HG02973 (cell line): ENCODE results near the gene BTLA.
"Not testable (repeated sequence)": the region's sequence is repeated elsewhere in the genome, so short reads cannot be mapped to it uniquely, and the experiment has no call there.

ENCODE experiments used
- ATAC-seq: cut with Tn5 transposase; IDR thresholded peaks from one replicate; pipeline ENCODE4 v1.9.1; 2021; ENCODE audit warnings: moderate library complexity; ENCODE audit not compliant: unreplicated experiment

Gene BTLA, protein sequence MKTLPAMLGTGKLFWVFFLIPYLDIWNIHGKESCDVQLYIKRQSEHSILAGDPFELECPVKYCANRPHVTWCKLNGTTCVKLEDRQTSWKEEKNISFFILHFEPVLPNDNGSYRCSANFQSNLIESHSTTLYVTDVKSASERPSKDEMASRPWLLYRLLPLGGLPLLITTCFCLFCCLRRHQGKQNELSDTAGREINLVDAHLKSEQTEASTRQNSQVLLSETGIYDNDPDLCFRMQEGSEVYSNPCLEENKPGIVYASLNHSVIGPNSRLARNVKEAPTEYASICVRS

DNA sequence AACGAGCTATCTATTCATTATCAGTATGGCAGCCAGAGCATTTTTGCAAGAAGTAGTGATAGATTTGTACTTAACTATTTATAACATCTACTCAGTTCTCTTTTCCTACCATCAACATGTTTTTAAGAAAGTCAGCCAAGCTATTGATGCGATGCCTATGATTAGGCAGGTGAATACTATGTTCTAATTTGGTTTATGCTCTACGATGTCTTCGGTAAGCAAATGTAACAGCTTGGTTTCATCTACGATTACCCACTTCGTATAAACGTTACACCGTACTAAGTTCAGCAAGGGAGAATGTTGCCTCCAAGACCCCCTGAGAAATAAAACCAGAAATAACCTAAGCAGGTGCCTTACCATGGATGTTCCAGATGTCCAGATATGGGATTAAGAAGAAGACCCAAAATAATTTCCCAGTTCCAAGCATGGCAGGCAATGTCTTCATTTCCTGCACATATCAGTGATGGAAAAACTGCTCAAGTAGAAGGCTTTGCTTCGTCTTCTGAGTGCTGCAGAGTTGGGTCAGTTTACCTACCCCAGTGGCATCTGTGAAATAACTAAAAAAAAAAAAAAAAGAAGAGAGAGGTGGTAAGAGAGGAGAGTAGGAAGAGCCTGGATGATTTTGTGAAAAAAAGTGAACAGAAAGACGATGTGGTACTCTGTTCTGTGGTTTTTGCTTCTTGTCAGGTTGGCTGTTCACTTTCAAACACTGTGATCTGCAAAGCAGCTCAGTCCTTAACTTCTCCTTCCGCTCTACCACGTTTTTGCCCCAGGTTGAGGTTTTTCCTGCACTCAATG is at the start of gene BTLA:
Gene BTLA (minus strand): TSS at position 559 of the 798 bp plus-strand sequence. CDS start 114 bp downstream, at position 445.
- peak; percentile 45 for ATAC-seq

DNA sequence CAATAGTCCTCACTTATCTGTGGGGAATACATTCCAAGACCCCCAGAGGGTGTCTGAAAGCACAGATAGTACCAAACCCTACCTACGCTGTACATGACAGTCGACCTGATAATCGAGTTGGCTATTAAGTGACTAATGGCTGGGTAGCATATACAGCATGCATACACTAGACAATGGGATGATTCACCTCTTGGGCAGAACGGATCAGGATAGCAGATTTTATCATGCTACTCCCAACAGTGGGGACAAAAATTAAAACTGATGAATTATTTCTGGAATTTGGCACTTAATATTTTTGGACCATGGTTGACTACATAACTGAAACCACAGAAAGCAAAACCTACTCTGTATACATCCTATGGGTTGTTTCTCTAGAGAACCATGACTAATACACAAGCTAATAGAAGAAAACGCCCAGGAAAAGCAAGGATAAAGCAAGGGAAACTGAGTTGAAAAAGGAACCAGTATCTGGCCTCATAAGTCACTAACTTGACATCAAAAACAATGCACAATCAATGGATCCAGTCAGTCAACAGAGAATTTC is 47.0 kb upstream of the BTLA start:
- ATAC-seq: no peak

DNA sequence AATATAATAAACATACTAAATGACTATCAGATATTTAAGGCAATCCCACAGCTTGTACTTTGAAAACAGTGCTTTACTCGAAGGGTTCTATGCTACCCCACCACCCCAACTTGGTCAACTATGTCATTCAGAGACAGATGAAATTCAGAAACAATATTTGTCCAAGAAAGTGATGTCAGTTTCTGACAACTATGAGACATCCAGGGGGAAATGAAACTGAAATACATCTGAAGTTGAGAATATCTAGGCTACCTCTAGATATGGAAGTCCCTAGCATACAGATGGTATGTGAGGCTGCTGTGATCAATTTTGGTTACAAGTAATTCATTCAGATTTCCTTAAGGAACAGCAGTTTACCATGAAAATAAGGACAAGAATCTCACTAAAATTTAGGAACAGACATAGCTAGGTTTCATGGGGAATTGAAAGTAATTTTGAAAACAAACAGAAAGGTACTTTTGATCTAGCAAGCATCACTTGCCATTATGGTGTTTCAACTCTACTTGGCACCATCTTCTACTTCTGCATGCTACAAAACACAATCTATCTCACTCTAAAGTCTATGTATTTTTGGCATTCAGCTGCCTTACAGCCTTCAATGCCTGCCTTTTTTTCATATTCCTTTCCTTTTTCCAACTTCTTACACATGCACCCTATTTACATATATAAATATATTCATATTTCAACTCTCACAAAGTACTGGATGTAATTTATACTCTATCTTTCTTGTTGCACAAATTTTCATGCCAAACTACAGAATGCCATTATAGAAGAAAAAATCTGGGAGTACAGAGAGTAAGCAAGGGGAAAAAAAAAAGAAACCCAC is 40.8 kb upstream of the BTLA start:
- peak; percentile 89 for ATAC-seq

DNA sequence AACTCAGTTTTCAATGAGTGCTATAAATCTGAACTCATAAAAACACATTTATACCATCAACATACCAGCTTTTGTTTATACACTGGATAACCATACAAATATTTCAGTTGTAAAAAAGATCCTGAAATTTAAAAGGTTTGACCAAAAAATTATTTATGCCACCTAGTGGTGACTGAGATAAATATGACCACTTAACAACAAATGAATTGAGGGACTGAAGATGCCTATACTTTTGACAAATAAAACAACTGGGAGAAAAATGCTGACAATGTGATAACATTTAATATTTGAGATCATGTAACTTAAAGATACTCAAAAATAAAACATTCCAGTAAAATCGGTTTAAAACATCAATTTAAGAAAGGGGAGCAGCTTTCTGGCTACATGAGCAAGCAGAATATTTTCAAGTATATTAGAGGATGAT is 32.1 kb upstream of the BTLA start:
- ATAC-seq: no peak

DNA sequence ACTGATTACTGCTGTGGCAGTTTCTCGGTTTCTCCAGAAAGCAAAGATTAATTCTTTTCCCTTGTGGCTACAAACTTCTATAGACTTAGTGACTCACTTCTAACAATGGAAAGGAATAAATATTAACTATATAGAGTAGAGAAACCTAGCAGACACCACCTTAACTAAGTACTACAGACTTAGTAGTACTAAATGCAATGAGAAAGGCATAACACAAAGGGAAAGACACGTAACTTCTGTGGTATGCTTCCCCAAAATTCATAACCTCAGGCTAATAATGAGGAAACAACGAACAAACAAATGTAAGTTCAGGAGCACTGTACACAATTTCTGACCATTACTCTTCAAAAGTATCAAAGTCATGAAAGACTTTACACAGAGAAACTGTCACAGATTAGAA is 31.3 kb upstream of the BTLA start:
- no peak for ATAC-seq

DNA sequence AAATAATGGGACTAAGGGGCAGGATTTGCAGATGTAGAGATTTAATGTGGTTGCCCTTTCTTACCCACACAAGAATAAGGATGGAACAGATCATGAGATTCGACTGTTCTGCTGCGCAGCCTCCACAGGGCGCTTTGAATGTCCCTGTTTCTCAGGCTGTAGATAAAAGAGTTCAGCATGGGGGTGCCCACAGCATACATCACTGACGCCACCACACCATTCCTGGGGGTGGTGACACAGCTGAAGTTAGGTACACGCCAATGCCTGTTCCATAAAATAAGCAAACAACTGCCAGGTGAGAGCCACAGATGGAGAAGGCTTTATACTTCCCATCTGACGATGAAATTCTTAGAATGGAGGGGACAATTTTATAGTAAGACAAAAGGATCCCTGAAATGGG is 24.9 kb upstream of the BTLA start:
- ATAC-seq: not testable (repeated sequence)

DNA sequence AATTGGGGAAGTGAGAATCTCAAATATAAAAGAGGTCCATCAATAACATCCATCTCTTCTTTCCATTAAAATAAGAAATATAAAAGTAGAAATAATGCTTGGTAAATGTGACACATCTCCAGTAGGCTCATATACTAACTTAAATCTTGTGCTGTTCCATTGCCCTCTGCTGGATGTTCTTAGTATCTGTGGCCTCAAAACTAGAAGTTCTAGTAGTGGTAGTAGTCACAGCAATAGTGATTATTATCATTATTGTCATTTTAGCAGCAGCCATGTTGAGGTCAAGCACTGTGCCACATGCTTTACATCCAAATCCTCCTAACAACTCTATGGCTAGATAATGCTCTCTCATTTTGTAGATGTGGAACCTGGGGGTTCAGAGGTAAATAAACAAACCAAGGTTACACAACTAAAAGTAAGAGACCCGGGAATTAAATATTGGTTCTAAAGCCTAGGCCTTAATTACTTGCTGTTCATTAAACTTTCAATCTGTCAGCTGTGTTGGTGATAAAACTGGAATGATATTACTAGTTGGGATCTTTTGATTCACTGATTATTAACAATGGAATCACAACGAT is 20.2 kb upstream of the BTLA start:
- ATAC-seq: peak; percentile 53

DNA sequence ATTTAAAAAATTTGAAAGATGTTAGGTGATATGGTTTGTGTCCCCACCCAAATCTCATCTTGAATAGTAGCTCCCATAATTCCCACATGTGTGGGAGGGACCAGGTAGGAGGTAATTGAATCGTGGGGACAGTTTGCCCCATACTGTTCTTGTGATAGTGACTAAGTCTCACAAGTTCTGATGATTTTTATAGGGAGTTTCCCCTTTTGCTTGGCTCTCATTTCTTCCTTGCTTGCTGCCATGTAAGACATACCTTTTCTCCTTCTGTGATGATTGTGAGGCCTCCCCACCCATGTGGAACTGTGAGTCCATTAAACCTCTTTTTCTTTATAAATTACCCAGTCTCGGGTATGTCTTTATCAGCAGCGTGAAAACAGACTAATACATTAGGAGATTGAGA is 19.7 kb upstream of the BTLA start:
- ATAC-seq: not testable (repeated sequence)

DNA sequence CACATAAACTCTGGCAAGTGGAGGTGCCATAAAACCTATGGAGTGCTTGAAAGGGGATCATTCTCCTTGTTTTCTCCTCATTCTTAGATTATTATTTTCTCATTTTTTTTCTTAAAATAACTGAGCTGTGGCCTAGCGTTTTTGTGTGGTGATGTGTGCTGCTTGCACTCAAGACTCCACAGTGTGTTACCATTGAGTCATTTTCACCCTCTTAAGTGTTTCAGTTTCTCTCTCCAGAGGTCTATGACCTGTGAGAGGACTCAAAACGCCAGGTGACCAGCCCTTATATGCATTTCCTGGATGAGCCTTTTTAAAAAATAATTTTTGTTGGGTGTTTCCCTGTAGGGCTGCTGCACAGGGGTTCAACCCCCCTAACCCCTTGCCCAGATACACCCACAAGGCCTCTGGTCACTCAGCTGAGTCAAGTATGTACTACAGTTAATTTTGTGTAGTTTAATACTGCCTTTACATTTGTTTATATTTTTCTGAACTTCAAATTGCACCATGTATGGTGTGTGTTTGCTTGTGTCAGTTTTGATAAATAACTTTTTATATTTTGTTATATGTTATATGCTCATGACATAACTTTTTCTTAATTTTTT is 15.4 kb upstream of the BTLA start:
- peak; percentile 99 for ATAC-seq

DNA sequence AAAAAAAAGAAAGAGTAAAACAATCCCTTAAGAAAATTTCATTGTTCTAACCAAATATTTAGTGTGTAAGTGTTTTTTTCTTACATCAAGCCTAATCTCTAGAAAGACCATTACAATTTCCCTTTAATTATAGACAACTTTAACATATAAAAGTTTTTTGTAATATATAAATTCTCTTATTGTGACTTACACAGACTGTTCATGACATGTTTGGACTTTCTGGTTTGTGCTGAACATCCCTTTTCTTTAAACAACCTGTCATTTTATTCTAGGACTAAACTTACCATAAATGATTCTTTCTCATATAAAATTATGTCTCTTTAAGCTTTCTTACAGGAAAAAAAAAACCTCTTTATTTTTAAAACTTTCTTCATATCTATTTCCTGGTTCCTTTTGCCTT is 13.0 kb upstream of the BTLA start:
- ATAC-seq: no peak

DNA sequence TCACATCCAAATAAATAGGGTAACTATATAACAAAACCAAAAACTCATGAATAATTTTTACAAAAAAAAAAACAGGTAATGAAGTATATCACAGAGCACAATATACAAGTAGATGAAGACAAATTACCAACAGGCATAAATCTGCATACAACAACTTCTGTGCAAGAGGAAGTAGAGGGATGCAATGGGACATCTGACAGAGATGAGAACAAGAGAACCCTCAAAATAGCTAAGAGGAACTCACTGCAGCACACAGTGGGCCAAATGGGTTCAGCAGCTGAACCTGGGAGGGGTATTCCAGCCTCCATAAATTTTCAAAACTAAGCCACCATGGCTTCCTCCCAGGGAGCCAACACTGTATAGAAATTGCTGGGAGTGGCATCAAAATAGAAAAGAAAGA is 9.6 kb upstream of the BTLA start:
- ATAC-seq: no peak

DNA sequence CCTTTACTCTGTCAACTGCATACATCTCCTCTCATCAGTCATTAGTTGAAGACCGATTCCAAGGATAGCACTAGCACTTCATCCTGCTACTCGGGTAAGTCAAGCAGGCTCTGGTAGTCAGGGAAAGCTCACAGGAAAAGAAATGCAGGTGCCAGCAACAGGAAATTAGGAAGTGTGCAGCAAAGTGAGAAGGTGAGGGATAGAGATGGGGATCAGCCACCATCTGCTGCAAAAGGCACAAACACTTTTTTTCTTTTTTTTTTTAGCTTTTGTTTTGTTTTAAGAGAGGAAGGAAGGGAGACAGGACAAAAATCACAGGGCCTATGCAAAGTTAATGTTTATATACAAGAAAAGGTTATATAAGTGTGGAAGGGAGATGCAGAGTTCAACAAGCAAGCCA is 9.0 kb upstream of the BTLA start:
- no peak for ATAC-seq

DNA sequence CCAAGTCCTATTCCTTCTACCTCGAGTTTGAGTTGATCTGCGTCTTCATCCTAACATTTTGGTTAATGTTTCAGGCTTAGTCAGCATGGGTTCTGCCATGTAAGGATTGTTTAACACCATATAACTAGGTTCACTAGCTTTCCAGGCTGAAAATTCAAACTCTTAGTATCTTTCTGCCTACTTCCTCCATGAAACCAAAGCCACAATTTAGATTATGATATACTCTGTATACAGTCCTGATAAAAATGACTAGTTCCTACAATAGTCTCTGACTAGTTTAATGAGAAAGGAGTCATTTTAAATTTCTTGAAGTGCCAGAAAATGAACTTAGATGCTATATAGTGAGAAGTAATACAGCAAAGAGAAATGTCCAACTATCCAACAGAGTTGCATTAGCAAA is 6.6 kb upstream of the BTLA start:
- no peak for ATAC-seq

DNA sequence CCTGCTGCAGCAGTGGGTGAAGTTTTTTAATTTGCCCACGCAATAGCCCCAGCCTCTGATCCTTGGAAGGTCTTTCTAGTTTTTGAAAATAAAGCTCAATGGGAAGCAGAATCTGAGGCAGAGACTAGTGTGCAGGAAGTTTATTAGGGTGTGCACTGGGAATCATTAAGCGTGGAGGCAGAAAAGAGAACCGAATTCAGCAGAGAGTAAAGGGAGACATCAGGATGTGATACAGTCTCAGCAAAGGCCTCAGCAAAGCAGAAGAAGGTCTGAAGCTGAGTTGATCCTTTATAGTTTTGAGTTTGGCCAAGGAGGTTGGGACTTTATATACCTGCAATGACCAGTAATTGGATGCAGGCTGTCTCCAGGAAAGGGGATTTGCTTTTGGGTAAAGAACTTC is 4.9 kb upstream of the BTLA start:
- no peak for ATAC-seq

DNA sequence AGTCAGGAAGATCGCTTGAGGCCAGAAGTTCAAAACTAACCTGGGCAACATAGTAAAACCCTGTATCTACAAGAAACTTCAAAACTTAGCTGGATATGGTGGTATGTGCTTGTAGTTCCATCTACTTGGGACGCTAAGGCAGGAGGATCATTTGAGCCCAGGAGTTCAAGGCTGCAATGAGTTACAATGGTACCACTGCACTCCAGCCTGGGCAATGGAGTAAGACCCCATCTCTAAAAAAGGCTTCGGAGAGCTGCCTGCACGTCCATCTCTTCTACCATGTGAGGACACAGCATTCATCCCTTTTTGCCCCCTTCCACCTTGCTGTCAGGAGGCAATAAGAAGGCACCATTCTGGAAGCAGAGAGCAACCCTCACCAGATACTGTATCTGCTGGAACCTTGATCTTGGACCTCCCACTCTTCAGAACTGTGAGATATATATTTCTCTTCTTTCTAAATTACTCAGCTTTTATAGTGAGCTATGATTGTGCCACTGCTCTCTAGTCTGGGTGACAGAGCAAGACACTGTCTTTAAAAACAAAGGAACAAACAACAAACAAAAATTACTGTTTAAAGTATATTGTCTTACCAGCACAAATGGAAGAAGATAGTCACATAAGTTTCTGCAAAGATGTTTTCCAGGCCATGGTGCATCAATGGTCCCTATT is 4.2 kb upstream of the BTLA start:
- no peak for ATAC-seq

DNA sequence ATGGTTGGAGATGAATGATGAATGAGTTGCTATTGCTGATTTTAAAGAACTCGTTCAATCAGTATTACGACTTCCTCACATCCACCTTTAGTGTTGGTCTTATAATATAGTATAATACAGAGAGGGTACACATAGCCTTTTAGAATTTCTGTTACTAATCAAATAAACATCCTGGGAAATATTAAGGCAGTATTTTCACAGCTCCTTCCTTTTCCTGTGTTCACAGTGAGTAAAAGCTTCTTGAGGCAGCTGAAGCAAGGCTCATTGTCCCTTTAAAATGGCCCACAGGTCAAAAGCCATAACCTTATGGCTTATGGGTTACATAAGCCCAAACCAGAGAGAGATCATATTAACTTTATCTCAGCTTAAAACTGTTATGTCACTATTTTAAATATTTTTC is 1.3 kb upstream of the BTLA start:
- no peak for ATAC-seq

DNA sequence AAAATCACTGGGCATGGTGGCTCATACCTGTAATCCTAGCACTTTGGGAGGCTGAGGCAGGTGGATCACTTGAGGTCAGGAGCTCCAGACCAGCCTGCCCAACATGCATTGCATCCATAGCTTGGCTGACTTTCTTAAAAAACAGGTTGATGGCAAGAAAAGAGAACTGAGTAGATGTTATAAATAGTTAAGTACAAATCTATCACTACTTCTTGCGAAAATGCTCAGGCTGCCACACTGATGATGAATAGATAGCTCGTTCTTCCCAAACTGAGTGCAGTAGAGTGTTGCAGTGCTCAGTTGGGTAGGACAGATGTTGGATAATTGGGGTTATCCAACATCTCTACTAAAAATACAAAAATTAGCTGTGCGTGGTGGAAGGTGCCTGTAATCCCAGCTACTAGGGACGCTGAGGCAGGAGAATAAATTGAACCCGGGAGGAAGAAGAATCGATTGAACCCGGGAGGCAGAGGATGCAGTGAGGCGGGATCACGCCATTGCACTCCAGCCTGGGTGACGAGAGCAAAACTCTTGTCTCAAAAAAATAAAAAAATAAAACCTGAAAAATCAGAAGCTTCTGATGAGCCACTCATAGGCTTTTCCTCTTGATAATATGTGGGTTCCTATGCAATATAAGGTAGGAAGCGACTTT is 1.2 kb downstream of the BTLA start:
- no peak for ATAC-seq

DNA sequence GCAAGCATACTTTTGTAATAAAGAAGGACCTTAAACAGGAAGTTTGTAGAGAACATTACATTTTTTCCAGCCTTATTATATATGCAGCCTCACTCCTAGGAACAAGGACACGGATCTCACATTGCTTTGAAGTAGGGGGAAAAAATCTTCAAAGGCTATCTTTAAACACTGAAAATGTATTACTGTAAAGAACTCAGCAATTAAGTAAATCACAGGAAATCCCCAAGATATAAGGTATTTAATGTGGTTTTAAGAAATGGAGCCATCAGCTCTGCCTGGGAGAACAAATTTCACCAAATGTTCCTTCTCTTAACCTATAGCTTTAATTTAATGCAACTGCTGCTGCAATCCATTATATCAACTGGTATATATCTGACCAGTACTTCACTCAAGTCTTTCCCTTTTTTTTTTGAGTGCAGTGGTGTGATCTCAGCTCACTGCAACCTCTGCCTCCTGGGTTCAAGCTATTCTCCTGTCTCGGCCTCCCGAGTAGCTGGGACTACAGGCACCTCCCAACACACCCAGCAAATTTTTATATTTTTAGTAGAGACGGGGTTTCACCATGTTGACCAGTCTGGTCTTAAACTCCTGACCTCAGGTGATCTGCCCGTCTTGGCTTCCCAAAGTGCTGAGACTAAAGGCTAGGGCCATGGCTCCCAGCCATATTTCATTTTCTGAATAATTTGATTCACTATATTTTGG is 2.8 kb downstream of the BTLA start:
- ATAC-seq: no peak

DNA sequence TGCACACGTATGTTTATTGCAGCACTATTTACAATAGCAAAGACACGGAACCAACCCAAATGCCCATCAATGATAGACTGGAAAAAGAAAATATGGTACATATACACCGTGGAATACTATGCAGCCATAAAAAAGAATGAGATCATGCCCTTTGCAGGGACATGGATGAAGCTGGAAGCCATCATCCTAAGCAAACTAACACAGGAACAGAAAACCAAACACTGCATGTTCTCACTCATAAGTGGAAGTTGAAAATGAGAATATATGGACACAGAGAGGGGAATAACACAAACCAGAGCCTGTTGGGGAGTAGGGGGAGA is 4.9 kb downstream of the BTLA start:
- ATAC-seq: not testable (repeated sequence)
